RPMI8226 (cell line): ENCODE measurements around the gene MYLIP.

Experiments
- DNase-seq: peaks from one replicate; pipeline ENCODE4 v3.0.0-alpha.2; 2015

Gene MYLIP

DNA sequence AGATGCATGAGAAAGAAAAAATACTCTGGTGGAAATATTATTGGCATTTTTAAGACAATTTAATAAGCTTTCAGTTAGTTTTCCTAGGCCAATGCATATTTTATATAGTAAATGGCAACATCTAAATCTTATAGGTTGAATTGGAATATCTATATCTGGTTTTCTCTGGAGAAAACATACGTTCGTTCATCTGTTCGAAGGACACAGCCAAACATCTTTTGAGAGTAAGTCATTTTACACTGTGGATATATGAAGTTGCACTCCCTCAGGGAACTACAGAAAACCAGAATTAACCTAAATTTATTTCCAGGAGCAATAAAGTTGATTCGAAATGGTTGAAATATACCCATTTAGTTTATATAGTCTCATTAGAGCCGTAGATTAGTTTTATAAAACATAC lies 49.0 kb downstream of the MYLIP start:
- no peak for DNase-seq

- no peak for DNase-seq
Observed at GRCh38 chr6:16178351-16178750, 49.5 kb downstream of the MYLIP start.

DNA sequence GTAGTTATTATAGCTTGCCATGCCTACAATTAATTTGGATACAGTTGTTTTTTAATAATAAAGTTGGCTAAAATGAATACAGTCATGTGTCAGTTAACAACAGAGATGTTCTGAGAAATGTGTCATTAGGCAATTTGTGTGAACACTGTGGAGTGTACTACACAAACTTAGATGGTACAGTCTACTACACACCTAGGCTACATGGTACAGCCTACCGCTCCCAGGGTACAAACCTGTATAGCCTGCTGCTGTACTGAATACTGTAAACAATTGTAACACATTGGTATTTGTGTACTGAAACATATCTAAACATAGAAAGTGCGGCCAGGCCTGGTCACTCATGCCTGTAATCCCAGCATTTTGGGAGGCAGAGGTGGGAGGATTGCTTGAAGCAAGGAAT lies 50.2 kb downstream of the MYLIP start:
- no peak for DNase-seq

DNA sequence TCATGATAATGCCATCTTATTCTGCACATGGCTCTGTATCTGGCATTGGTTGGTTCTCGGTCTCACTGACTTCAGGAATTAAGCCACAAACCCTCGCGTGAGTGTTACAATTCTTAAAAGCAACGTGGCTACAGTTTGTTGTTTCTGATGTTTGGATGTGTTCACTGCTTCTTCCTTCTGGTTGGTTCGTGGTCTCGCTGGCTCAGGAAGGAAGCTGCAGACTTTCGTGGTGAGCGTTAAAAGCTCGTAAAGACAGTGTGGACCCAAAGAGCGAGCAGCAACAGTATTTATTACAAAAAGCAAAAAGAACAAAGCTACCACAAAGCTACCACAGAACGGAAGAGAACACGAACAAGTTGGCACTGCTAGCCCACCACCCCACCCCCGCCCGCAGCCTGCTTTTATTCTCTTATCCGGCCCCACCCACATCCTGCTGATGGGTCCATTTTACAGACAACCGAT lies 51.1 kb downstream of the MYLIP start:
- no peak for DNase-seq

DNA sequence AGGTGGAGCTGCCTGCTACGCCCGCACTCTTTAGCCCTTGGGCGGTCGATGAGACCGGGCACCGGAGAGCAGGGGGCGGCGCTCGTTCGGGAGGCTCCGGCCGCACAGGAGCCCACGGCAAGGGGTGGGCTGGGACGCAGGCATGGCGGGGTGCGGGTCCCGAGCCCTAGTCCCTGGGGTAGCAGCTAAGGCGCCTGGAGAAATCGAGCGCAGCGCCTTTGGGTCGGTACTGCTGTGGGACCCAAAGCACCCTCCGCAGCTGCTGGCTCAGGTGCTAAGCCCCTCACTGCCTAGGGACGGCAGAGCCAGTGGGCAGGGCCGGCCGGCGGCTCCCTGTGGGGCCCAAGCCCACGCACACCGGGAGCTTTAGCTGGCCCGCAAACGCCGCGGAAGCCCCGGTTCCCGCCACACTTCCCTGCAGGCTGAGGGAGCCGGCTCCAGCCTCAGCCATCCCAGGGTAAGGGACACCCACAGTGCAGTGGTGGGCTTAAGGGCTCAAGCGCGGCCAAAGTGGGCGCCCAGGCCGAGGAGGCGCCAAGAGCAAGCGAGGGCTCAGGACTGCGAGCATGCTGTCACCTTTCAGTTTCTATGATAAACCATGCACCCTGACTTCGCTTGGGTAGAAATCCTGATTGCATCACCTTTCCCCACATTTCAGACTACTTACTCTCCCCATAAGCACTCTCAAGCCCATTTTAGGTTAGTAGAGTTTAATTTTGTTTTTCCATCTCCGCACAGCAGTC lies 52.0 kb downstream of the MYLIP start:
- DNase-seq = no peak

- no peak for DNase-seq
Observed at GRCh38 chr6:16181439-16182297, 52.8 kb downstream of the MYLIP start.

GRCh38 chr6:16183187-16183664 lies 54.3 kb downstream of the MYLIP start:
- peak; percentile 38 for DNase-seq

DNA sequence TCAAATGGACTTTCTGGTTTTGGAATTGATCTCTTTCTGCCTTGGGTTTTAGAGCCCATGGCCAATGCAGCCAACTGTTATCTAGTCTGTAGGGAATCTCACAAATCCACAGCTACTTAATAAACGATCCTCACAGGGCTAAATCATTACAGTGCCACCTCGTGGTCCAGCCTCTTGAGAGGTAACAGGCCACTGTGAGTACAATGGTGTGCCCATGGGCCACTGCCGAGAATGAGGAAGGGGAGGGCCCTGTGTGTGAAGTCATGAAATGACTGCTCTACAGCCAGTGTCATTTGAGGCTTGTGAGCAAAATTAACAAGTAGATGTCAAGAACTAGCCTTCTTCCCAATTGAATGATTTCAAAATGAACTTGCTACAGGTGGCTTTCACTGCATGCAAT lies 55.2 kb downstream of the MYLIP start:
- peak; percentile 68 for DNase-seq

- DNase-seq = no peak
Observed at GRCh38 chr6:16184551-16184950, 55.7 kb downstream of the MYLIP start.

DNA sequence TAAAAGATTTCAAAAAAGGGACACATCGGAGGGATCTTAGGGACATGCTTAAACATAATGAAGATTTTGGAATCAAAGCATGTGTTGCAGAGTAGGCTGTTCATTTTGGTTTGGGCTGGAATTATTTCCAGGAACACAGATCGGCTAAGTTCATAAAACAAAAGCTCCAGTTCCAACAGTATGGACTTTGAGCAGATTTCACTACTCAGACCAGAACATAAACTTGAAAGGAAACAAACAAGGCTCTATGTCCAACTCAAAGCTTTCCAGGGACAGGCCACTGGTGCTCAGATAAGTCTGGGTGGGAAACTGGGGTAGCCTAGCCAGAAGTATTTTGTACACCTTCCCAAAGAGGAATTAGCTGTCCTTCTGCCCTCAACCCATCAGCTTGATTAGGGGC lies 58.3 kb downstream of the MYLIP start:
- DNase-seq = no peak

GRCh38 chr6:16190214-16190613 lies 61.3 kb downstream of the MYLIP start:
- DNase-seq = no peak

- no peak for DNase-seq
Observed at GRCh38 chr6:16196260-16196983, 67.5 kb downstream of the MYLIP start.

DNA sequence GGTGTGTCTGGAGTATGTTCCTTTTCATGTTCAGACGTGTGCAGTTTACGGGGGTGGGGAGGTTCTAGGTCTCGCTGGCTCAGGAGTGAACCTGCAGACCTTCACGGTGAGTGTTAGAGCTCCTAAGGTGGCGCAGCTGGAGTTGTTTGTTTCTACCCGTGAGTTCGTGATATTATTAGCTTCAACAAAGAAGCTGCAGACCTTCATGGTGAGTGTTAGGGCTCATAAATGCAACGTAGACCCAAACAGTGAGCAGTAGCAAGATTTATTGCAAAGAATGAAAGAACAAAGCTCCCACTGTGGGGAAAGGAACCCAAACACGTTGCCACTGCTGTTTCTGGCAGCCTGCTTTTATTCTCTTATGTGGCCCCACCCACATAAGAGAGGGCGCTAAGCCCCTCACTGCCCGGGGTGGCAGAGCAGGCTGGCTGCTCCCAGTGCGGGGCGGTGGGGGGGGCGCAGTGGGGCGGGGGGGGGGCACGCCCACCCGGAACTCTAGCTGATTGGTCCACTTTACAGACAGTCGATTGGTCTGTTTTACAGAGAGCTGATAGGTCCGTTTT lies 68.2 kb downstream of the MYLIP start:
- DNase-seq = no peak
